Gastroesophageal sphincter (tissue), 3 donors: ENCODE data around the gene PRKAR2B.

Experiments
- EP300 ChIP-seq: sonication (generic); formaldehyde crosslinking; IDR thresholded peaks from one replicate; pipeline ENCODE4 v1.6.1; 2017; ENCODE audit warnings: antibody characterized with exemption, mild to moderate bottlenecking
- POLR2A ChIP-seq, 2 donors: fragments of 450-650 bp; IDR thresholded peaks; one replicate each; pipeline ENCODE4 v1.6.1; 2017; ENCODE audit warnings: antibody characterized with exemption in 2 of 2, mild to moderate bottlenecking in 2 of 2, moderate library complexity in 1 of 2
- POLR2AphosphoS5 ChIP-seq: sonication (generic); formaldehyde crosslinking; IDR thresholded peaks from one replicate; pipeline ENCODE4 v1.6.1; 2017; ENCODE audit warnings: antibody characterized with exemption
- TF ChIP-seq, protein P1 (sequence below), 4 experiments: fragments of 200-600 bp in 2 of 4; fragments of 450-650 bp in 2 of 4; sonication (generic) in 1 of 4; IDR thresholded peaks; one replicate each; pipeline ENCODE4 v1.5.1; 2017 to 2019; ENCODE audit warnings: antibody characterized with exemption in 4 of 4, mild to moderate bottlenecking in 2 of 4, moderate library complexity in 2 of 4

GRCh38 chr7:107024906-107025305, 19.6 kb upstream of the PRKAR2B start:
- TF ChIP-seq, protein P1, sequence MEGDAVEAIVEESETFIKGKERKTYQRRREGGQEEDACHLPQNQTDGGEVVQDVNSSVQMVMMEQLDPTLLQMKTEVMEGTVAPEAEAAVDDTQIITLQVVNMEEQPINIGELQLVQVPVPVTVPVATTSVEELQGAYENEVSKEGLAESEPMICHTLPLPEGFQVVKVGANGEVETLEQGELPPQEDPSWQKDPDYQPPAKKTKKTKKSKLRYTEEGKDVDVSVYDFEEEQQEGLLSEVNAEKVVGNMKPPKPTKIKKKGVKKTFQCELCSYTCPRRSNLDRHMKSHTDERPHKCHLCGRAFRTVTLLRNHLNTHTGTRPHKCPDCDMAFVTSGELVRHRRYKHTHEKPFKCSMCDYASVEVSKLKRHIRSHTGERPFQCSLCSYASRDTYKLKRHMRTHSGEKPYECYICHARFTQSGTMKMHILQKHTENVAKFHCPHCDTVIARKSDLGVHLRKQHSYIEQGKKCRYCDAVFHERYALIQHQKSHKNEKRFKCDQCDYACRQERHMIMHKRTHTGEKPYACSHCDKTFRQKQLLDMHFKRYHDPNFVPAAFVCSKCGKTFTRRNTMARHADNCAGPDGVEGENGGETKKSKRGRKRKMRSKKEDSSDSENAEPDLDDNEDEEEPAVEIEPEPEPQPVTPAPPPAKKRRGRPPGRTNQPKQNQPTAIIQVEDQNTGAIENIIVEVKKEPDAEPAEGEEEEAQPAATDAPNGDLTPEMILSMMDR (IDR thresholded peaks at IDR 0.05): no peak
- TF ChIP-seq POLR2A (IDR thresholded peaks at IDR 0.05): no peak
- no peak for TF ChIP-seq EP300
- no peak for TF ChIP-seq POLR2AphosphoS5
